Lung (tissue), 12 donors: Measurements from ENCODE around the gene SLC29A4. TPM values are rescaled to one million over a fixed set of nuclear protein-coding genes. Genes with fewer than 3 reads are reported as not detected.
"Not testable (repeated sequence)": the region's sequence is repeated elsewhere in the genome, so short reads cannot be mapped to it uniquely, and the experiment has no call there.

Experiments used
- ATAC-seq: fragments of 200-7000 bp; cut with Tn5 transposase; one replicate; pipeline ENCODE4 v1.9.1; 2020; ENCODE audit warnings: moderate number of reproducible peaks; ENCODE audit not compliant: insufficient read depth, low FRiP score
- DNase-seq, 3 donors: peaks; one replicate each; pipeline ENCODE4 v3.0.0-alpha.2; 2013 to 2017
- H3K27ac ChIP-seq, 2 donors: one replicate each; pipeline ENCODE4 v1.5.1; 2013; ENCODE audit warnings: mild to moderate bottlenecking in 2 of 2, moderate library complexity in 2 of 2, control low read depth in 1 of 2, inconsistent platforms in 1 of 2, low read depth in 1 of 2, low read length in 1 of 2
- H3K27me3 ChIP-seq, 3 donors: one replicate each; pipeline ENCODE4 v1.5.1; 2013; ENCODE audit warnings: low read length in 2 of 3; ENCODE audit not compliant: control insufficient read depth in 3 of 3, insufficient read depth in 3 of 3
- H3K36me3 ChIP-seq, 4 donors: one replicate each; pipeline ENCODE4 v1.5.1; 2013; ENCODE audit warnings: low read length in 4 of 4, mild to moderate bottlenecking in 1 of 4, moderate library complexity in 1 of 4; ENCODE audit not compliant: control insufficient read depth in 4 of 4, insufficient read depth in 4 of 4
- H3K4me1 ChIP-seq, 5 donors: one replicate each; pipeline ENCODE4 v1.5.1; 2013; ENCODE audit warnings: low read length in 5 of 5, mild to moderate bottlenecking in 2 of 5, moderate library complexity in 1 of 5; ENCODE audit not compliant: control insufficient read depth in 5 of 5, insufficient read depth in 5 of 5
- H3K4me3 ChIP-seq: one replicate; pipeline ENCODE4 v1.5.1; 2013; ENCODE audit warnings: mild to moderate bottlenecking, control low read depth, moderate library complexity
- H3K9ac ChIP-seq, 2 donors: one replicate each; pipeline ENCODE4 v1.5.1; 2013; ENCODE audit warnings: low read length in 2 of 2, control low read depth in 1 of 2; ENCODE audit not compliant: insufficient read depth in 1 of 2
- H3K9me3 ChIP-seq, 4 donors: one replicate each; pipeline ENCODE4 v1.5.1; 2013; ENCODE audit warnings: low read length in 3 of 4, mild to moderate bottlenecking in 1 of 4, moderate library complexity in 1 of 4; ENCODE audit not compliant: control insufficient read depth in 4 of 4, insufficient read depth in 3 of 4
- WGBS, 2 donors: extraction: QIAGEN DNeasy Blood & Tissue Kit; methylation state at CpG; one replicate each; pipeline ENCODE4 v1.1.7; 2013; 5-methylcytosine and 5-hydroxymethylcytosine counted together
- polyA plus RNA-seq, 2 donors: library from polyadenylated mRNA; stranded (reverse); fragments of 200-250 nt; gene quantifications; one replicate each; pipeline ENCODE4 v1.2.1, GENCODE V29; 2013
- total RNA-seq, 2 donors: library from RNA; depleted of rRNA in 1 of 2; stranded (reverse); fragments of >200 nt in 1 of 2; gene quantifications; one replicate each; pipeline ENCODE4 v1.2.1, GENCODE V29; 2014 to 2021
- TF ChIP-seq, protein P1 (sequence below): IDR thresholded peaks from 2 replicates; pipeline ENCODE4 v1.5.1; 2012; ENCODE audit warnings: mild to moderate bottlenecking; ENCODE audit errors: control extremely low read depth, extremely low read depth
- donor health status: control.
- donor health status: control.
- donor health status: Bipolar disorder and iron deficiency.
- donor health status: healthy.
- donor health status: DM: yes; HTN: yes; CAD: no.

SLC29A4 gene
- total and polyA plus RNA-seq, 4 donors: 0.87 to 5.7 (median 2.0) TPM

DNA sequence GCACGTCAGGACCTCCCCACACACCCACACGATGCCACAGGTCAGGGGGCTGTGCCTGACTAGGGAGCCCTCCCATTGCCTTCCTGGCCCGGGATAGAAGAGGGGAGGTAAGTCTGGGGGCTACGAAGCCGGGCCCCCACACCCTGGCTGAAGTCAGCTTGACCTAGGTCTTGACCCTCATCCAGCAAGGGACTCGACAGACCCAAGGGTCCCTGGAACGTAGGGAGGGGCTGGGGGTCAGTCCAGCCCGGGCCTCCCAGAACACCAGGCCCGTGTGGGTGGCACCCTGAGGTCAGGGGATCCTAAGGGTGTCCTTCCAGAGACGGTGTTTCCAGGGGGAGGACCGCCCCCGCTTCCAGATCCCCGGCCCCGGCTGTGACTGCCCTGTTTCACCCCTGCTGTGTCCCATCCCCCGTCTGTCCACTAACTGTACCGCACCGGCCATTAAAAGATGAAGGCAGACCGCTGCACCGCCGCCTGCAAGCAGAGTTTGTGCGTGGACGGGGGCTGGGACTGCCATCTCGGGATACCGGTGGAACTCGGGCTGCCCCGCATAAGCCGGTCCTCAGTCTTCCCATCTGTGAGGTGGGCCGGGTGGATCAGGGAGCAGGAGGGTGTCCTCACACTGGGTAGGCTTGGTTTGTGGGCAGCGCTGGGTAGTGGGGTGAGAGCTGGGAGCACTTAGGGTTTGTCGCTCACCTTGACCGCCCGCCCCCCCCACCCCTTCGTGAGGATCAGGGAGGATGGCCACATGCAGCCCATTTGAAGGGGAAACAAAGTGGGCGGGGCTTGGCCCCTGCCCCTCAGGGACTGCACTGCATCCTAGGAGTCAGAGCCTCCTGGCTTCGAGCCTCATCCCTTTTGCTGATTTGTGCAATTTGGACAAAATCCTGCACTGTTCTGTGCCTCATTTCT, 21.1 kb downstream of the SLC29A4 start:
- TF ChIP-seq, protein P1, sequence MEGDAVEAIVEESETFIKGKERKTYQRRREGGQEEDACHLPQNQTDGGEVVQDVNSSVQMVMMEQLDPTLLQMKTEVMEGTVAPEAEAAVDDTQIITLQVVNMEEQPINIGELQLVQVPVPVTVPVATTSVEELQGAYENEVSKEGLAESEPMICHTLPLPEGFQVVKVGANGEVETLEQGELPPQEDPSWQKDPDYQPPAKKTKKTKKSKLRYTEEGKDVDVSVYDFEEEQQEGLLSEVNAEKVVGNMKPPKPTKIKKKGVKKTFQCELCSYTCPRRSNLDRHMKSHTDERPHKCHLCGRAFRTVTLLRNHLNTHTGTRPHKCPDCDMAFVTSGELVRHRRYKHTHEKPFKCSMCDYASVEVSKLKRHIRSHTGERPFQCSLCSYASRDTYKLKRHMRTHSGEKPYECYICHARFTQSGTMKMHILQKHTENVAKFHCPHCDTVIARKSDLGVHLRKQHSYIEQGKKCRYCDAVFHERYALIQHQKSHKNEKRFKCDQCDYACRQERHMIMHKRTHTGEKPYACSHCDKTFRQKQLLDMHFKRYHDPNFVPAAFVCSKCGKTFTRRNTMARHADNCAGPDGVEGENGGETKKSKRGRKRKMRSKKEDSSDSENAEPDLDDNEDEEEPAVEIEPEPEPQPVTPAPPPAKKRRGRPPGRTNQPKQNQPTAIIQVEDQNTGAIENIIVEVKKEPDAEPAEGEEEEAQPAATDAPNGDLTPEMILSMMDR: no peak
- H3K27me3 ChIP-seq: no peaks in the 10 kb centered on the region
- no peak overlapping the region for H3K9ac ChIP-seq
- no peaks in the 10 kb centered on the region for H3K9me3 ChIP-seq
- WGBS, 2 donors: 71 to 75% methylated on average over 35 of the region's 35 CpGs
- H3K4me3 ChIP-seq: no peak overlapping the region
- no peaks in the 10 kb centered on the region for H3K4me1 ChIP-seq
- H3K36me3 ChIP-seq: peaks cover 3 to 13% (median 6%) of the 10 kb centered on the region in 4 donors
- ATAC-seq (no peak), DNase-seq (no peak)
- no peak overlapping the region for H3K27ac ChIP-seq

DNA sequence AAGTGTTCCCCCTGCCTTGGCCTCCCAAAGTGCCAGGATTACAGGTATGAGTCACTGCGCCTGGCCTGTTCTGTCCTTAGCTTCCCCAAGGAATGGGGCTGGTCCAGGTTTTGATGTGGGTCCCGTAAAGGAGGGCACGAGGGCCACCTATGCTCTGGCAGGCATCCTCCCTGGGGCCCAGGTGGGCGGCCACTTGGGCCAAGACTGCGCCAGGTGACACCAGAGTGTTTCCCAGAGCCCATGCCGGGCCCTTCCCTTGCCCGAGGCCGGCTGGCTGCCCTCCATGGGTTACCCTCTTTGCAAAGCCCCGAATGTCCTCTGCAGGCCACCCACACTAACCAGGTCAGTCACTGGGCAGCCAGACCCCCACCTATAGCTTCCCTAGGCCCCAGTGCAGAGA, 22.3 kb downstream of the SLC29A4 start:
- 88 to 92% methylated on average over 9 of the region's 9 CpGs for WGBS, 2 donors
- not testable (repeated sequence) for H3K9me3 ChIP-seq, H3K27me3 ChIP-seq, H3K4me3 ChIP-seq, ATAC-seq, H3K4me1 ChIP-seq, H3K9ac ChIP-seq, H3K27ac ChIP-seq, DNase-seq
- H3K36me3 ChIP-seq: peaks cover 3 to 19% (median 8%) of the 10 kb centered on the region in 4 donors

DNA sequence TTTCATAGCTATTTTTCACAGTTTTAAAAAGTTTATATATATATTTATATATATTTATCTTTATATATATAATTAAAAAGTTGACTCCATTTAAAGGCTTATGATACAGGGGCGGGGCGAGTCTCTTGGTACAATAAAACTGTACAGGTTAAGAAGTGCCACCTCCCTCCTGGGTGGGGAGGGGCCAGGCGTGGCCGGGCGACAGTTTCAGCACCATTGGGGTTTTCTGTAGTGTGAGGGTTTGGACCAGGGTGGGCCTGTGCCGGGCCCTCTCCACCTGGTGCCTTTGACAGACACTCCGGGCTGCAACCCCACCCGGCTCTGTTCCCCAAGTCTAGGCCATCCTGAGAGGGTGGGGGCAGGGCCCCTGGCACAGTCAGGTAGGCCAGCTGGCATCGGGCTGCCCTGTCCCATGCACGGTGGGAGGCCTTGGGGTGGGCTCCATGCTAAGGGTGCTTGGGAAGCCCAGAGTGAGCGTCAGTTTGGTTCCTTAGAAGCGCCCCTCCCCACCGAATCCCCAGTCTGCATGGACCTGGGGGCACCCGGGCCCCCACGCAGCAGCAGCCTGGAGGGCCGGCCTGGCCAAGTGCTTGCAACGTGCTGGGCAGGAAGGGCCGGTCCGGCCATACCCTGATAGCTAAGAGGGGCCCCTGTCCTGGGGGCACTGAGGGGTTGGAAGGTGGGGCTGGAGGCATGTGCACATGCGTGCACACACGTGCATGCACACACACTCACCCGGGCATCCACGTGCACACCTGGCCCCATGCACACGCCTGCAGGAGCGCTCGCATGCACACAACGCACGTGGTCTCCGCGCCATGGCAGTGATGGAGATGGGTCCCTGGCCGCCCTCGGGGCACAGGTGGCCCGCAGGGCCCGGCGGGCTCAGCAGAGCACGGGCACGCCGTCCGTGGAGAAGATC, 24.7 kb downstream of the SLC29A4 start:
- H3K4me3 ChIP-seq, H3K27me3 ChIP-seq, H3K4me1 ChIP-seq, ATAC-seq, H3K9me3 ChIP-seq, H3K9ac ChIP-seq, DNase-seq, H3K27ac ChIP-seq: not testable (repeated sequence)
- WGBS, 2 donors: 91 to 94% methylated on average over 35 to 39 of the region's 39 CpGs
- peaks cover 9 to 35% (median 13%) of the 10 kb centered on the region in 4 donors for H3K36me3 ChIP-seq

DNA sequence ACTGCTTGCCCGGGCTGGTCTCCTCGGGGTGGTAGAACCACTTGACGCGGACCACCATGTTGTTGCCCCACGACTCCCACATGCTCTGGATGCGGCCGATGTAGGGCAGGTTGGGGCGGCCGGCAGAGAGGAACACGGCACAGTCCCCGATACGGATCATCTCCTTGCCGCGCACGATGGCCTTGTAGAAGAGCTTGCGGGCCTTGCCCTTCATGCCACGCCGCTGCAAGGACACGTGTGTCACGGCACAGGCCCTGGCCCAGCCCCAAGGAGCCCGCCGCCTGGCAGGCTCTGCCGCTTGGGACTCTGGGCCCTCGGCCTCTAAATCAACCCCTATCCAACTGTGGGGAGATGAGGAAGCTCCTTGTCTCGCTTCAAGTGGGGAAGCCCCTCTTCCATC, 26.4 kb downstream of the SLC29A4 start:
- no peak overlapping the region for H3K27ac ChIP-seq
- H3K4me1 ChIP-seq: peaks cover 0 to 2% (median 0%) of the 10 kb centered on the region in 5 donors
- H3K9me3 ChIP-seq: no peaks in the 10 kb centered on the region
- no peak for ATAC-seq
- no peak overlapping the region for H3K9ac ChIP-seq
- H3K4me3 ChIP-seq: no peak overlapping the region
- peaks cover 12 to 44% (median 14%) of the 10 kb centered on the region in 4 donors for H3K36me3 ChIP-seq
- 96 to 97% methylated on average over 22 to 25 of the region's 25 CpGs for WGBS, 2 donors
- TF ChIP-seq, protein P1: no peak
- H3K27me3 ChIP-seq: no peaks in the 10 kb centered on the region
- DNase-seq: no peak
